T-helper 1 cell (primary cell): ENCODE results near the gene ACIN1.

ENCODE experiments used
- DNase-seq, 5 donors: peaks; one replicate each; pipeline ENCODE4 v3.0.0-alpha.2; 2012 to 2020

The ACIN1 gene

DNA sequence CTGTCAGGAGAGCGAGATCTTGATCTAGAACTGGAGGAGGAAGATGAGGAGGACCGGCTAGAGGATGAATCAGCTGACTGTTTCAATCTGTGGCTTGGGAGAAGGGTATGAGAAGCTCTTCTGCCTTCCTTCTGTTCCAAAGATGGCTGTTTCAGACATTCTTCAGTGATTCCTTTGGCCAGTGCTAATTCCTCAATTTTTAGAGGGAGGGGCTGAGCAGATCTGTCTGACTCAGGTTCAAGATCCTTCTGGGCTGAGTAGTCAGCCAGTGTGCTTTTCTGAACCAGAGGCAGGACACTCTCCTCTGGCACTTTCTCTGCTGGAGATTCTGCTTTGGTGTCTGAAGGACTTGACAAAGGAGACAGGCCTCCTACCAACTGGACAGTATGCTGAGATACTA lies 15.2 kb downstream of the ACIN1 start:
- no peak for DNase-seq

DNA sequence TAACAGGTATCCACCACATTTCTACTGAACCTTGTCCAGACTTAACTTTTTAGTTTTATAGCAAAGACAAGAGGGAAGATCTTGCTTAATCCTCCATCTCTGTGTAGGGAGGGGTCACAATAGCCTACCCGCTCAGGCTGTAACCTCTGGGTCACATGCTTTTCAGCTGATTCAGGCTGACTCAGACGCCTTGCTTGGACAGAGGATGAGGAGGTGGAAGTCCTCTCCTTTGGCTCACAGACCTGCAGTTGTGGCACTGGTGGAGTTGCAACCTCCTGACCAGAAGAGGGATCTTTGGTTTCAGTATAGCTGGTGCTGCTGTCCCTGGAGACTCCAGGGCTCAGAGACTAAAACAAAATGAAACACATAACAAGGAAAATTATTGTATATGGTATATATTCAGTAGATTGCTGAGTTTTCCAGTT lies 16.2 kb downstream of the ACIN1 start:
- DNase-seq: no peak

DNA sequence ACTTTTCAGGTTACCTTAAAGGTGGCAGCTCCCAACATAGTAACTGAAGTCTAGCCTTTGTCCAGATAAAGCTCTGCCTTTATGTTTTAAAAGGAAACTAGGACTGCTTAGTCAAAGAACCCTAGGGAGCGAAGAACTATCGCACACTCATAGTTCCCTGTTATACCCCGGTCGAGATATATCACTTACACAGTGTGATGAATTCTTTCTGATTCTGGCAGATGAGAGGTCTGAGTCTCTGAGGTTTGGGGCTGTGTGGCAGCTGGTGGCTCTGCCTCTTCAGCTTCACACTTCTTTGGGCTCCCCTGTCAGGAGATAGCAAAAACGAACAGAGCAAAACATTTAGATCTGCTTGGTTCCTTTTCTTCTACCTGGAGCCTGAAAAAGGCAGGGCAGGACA lies 17.0 kb downstream of the ACIN1 start:
- DNase-seq: no peak

DNA sequence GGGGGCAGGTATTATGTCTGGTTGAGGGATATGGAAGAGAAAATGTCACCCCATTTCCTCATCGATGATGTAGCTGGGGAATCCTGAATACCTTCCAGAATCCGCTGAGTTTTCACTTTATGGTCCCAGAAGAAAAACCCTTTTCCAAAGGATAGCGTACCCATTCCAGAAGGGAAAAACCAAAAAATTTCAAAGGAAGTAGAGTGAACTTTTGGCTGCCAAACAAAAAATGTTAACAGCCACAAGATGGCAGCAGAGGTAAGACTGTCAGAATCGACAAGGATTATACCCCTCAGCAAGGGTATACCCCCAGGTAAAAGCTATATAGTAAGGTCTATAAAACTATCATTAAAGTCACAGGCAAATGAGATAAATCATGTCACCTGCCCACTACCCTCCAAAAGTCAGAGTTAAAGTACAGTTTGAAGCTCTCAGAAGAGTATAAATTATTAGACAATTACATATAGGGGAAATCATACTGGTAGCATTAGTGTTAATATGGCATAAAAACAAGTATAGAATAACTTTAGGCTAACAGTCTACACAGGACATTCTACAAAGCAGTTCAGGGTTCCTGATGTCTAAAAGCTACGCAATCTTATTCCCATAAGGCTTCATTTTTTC lies 18.0 kb downstream of the ACIN1 start:
- no peak for DNase-seq

DNA sequence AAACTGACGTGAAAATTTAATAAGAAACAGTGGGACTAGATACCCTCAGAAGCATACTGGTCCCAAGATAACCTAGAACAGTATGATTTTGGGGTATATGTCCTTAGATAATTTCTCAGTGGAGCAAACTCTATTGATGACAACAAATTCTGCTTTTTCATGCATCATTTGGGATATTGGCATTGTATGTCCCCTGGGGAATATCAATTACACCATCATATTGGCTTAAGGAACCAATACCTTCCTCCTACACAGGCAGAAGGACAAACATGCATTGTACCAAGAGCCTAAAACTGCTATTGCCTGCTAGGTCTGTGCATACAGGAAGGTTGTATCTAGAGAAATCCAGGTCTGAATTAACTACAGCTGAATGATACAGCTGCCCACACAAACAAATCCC lies 20.0 kb downstream of the ACIN1 start:
- no peak for DNase-seq

DNA sequence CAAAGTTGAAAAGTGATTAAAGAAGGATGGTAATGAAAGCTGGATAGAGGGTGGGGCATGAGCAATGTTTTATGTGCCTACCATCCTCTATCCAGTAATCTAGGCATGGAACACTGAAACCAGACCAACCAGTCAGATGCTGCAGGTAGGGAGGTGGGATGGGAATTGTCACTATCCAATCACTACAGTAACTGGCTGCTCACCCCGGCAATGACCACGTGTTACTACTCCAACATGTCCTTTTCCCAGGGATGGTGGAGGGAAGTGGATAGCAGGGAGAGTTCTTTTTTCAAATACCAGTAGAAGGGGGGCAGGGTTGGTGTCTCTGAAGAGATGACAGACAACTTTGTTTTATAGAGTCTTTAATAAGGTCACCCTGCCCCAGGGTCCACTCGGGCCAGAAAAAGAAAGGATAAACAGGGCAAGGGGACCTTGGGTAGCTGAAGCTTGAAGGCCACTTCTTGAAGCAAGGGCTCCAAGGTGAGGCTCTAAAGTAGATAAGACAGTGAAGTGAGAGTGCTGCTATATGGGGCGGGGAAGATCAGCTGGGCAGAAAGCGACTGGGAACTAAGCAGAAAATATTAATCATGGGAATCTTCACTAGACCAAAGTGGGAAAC lies 22.9 kb downstream of the ACIN1 start:
- no peak for DNase-seq

DNA sequence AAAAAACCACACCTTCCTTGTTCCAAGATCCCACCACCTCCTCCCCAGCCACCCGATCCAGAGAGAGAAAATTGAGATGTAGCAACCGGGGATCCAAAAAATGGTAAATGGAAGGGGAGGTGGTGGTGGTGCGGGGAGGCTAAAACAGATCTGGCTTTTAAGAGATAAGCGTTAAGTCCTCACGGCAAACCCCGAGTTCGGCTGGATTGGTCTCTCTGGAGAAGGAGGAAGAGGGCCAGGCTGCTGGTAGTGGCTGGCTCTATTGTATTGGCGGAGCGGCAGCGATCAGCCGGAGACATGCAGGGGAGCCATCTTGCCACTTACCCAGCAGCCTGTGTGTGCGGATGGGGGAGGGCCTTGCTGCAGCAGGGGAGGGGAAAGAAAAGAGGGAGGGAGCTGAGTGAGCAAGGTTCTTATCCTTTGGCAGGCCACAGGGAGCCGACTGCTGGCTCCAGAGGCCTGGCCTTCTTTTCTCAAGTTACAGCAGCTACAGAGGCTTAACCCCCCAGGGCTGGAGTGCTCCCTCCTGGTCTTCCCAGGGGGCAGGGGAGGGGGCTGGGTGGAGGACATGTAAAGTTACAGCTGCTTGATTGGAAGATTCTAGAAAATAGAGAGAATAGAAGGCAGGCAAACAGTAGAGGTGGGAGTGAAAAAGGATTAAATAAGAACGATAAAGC lies 23.6 kb downstream of the ACIN1 start:
- peak; percentile 58 to 79 (median 69) for DNase-seq

DNA sequence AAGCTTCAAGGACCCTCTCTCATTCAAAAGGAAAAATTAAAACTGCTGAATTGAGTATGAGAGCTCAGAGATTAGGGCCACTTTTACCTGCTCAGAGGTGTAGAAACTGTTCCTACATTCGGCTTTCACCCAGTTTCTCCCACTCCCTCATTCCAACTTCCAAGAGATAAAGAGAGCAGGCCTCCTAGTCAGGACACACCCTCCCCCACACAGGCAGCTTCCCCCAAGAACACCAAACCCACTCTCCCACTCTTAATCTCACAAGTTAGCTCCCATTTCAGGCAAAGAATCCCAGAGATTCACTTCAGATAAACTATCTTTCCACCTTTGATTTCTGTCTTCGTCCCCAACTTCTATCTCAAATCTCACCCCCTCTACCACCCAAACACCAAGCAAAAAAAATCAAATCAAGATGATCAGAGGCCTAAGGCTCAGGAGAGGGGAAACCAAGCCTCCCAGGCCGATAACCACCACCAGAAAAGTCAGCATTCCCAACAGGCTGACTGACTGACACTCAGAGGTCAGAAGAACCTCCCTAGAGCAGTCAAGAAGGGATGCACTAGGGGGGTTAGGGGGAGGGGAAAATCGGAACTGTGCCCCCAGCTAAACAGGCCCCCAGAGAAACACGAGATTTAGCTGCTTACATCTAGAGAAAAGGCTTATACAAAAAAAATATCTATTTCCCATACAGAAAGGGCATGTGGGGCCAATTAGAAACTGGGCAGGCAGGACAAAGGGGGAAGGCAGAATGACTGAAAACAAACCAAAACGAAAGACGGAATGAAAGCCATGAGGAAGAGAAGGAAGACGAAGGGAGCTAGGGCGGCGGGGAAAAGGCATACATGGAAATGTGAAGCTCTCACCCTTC lies 24.4 kb downstream of the ACIN1 start:
- DNase-seq: no peak

DNA sequence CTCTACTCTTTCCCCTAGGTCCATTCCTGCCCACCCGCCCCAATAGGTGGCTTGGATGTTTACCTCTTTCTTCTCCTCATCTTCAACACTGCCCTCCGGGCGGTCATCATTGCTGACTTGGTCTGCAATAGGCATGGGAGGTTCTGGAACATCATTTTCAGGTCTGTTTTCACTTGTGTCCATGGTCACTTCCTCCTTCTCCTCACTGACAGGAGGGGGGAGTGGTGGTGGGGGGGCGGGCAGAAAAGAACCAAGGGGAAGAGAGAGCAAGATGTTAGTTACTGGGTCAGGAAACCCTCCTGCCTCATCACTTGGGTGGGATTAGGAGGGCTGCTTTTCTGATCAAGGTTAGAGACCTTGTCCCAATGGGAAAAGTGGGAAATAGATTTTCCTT lies 25.5 kb downstream of the ACIN1 start:
- DNase-seq: no peak

DNA sequence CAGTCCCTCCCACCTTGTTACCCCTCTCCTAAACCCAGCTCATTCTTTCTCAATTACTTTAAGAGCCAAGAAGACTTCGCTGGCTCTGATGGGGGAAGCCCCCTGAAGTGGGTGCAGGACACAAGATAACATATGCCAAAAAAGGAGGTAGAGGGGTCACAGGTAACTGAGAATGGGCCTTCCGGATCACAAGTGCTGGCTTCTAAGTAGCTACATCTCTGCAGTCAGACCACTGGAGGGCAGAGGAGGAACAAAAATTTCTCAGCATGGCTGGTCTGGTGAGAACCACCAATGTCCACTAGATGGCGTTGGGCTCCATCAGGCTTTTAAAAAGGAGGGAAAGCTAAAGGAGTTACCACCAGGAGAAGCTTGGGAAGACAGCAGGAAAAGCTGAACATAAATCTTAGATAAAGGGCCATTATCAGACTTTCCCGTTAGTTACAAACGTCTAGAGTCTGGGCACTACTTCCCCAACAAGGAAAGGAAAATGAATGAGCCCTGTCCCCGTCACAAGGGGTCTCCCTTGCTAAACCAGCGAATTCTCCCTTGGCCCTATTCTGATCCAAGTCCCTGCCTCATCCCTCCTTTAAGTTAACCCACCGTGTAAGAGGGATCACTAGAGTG lies 26.0 kb downstream of the ACIN1 start:
- DNase-seq: peak in 4 of 5 donors; percentile 51 to 79 (median 68)

DNA sequence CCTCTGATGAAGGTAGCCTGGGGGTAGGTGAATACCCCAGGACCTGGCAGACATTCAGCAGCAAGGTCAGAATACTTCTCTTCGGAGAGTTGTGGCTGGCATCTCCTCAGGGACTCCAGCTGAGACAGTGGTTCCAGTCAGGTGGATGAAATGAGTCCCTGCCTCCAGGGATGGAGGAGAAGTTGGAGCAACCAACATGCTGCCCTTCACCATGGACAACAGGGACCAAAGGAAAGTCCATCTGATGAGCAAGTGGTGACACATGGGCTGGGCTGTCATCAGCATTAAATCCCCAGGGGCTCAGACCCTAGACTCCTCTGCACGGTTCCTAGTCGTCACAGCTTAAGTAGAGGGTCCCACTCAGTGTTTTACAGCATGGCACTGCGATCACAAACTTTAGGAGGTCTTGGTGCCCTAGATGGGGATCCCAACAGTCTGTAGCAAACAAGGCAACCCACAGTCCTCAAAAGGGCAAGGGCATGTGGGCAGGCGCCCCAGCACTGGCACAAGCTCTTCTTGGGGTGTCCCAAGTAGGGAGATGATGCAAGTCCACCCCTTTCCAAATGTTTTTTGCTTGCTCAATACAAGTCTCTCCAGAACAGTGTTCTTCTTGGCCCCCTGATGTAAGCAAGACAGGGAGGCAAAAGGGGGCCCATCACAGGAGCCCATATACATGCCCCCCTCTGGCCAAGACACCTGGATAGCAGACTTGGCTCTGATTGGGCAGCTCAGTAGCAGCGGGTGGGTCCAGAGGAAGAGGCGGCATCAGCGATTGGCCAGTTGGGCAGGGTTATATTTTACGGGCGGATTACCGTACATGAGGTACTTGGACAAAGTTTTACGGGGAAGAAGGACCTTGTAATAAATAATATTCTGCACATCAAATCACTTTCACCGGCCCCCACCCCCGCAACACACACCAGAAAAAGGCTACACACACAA lies 26.8 kb downstream of the ACIN1 start:
- no peak for DNase-seq

DNA sequence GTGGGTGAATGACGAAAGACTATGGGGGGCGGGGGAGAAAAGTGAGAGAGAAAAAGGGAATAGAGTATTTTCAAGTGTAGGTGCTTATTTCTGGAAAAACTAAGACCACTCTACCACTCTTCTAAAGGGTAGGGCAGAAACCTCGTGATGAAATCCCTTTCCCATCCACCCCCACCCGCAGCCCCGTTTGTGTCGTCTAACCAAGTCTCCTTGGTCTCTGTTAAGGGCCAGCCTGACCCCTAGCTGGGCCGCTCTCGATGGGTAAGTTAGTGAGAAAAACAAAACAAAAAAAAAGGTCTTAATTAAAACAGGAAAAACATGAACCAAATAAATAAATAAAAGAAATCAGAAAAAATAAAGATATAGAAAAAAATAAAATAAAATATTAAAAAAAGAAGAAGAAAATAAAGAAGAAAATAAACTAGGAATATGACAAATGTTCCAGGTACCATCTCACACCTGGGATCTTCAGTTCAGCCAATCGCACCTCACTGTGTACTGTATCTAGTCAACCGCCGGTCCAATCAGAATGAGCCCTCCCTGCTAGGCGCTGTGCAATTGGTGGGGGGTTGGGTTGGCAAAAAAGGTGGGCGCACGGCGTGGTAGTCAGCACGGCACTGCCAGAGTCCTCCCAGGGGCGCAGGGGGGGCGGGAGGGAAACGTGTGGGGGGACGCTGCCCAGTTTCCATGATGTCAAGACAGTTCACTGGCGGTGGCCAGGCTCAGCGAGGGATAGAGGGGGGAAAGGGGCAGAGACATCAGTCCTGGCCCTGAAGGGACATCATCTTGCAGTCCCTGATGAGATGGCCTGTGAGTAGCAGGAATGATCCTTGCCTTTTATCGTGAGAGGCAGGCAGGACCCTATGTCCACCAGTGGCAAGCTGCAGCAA lies 27.8 kb downstream of the ACIN1 start:
- no peak for DNase-seq

DNA sequence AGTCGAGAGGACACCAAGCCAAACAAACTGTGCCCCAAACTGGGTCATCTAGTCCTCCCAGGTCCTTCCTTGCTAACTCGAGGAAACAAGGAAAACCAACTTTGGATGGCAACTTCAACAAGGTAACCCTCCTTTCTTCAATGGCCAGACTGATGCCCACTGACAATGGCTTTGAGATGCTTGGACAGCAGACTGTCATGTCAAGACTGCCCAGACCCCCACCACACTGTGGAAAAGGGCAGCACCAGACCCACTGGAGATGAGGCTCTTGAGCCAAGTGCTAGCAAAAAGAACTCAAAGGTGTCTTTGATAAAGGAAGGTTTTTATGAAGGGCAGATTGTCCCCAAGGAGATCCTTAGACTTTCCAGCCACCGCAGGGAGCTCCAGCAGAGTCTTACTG lies 28.6 kb downstream of the ACIN1 start:
- no peak for DNase-seq

DNA sequence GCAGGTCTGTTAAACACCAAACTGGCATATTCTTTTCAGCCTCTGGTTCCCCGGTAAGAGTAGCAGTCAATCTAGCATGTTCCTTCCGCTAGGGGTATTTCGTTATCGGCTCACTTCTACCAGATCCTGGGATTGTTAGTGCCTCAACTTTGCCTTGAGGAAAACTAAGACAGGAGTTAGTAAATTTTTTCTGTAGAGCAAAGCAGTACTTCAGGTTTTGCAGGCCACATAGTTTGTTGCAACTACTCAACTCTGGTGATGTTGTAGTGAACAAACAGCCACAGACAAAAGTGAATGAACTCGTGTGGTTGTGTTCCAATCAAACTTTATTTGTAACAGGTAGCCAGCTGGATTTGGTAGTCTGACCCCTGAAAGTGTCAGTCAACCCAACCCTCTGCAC lies 31.3 kb downstream of the ACIN1 start:
- DNase-seq: no peak

DNA sequence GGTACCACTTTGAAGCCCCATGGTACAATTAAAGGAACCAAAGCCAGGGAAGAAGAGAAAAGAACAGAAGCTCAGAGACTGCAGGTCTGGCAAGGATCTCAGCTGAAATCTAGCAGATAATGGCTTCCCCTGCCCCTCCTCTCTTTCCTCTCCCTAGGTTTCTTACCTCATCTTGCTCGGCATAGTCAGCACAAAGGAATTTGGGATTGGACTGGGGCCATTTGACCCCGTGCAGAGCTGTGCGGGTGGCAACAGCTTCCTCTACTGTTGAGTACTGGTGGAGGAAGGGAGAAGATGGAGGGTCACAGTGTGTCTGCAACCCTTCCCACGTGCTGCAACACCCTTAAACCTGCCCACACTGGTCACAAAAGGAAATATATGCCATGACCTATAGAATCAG lies 32.9 kb downstream of the ACIN1 start:
- DNase-seq: no peak

DNA sequence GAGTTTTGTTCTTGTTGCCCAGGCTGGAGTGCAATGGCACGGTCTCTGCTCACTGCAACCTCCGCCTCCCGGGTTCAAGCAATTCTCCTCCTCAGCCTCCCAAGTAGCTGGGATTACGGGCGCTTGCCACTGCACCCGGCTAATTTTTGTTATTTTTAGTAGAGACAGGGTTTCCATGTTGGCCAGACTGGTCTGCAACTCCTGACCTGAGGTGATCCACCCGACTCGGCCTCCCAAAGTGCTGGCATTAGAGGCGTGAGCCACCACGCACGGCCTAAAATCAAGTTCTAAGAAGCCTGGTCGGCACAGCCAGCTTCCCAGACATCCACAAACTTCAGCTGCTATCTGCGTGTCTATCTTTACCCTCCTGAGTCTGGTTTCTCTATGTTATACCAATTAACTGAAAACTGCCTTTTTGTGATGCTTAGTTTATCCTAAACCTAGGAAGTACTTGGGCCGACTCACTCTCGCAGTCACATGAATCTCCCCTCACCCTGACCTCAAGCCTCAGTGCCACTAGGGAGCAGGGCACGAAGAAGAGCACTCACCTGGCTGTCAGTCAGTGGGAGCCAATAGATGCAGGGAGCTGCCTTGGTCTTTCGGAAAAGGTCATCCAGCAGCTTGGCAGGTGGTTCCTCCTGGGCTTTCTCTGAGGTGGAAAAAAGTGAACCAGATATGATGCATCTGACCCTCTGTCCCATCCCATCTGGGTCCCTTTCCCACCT lies 34.2 kb downstream of the ACIN1 start:
- DNase-seq: no peak

DNA sequence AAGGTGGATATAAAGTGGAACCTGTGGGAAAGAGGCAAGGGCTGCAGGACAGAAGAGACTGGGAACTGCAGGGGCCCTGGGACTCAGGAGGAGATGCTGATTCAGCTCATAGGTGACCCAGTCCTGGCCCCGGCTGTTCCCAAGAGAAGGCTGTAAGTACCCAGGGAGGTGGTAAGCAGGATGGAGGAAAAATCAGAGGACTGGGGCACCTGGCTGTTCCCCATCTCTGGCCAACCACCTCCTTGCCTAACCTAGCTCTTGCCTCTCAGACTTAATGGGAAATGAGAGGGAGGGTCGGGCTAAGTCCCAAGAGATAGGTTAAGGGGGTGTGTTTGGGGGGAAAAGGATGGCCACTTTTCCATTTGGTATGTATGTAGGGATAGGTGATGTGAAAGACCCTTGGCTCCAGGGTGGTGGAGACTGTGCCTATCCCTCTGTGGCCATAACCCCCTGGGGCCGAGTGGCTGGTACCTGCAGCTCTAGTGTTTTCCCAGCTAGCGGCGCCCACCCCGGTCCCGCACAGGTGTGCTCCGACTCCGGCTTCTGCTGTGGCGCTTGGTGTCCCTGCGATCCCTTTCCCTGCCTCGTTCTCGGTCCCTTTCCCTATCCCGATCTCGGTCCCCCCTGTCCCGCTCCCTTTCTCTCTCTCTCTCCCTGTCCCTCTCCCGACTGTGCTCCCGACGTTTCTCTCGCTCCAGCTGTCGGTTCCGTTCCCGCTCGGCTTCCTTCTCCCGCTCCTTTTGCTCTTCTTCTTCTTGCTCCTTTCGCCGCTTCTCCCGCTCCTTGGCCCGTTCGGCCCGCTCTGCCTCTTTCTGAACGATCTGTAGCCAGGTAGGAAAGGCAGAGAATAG lies 36.1 kb downstream of the ACIN1 start:
- DNase-seq: no peak

DNA sequence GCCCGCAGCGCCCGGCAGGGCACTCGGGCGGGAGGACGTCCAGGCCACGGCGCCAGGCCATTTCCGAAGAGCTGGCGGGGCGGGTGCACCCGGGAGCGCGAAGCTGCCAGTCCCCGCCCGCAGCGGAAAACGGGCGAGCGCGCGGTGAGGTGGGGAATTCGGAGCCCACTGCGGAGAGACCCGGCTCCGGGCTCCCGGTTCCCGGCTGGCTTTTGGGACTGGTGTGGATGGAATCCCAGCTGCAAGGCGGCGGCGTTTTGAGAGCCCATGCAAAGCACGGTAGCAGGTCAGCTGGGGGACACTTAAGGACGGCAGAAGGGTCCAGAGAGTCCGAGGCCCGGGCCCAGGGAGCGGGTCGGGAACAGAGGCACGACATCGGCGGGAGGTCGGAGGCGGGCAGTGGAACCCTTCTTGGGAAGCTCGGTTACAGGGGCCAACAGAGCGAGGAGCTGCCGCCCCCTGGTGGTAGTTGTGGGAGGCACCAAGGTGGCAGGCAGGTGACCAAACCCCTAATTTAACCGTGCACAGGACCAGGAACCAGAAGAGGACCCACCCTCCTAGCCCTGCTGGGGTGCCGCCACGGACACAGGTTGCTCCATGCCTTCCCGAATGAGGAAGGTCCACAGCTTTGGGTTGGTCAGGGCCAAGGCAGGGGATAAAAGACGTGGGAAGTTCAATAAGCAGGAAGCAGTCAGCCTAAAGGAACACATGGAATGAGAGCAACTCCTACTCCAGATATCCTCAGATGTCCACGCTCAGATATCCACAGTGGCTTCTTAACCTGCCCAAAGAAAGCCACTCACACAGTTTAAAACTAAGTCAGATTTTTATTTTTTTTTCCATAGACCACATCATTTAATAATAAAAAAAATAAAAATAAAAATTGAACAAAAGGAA lies 36.9 kb downstream of the ACIN1 start:
- DNase-seq: peak; percentile 69 to 86 (median 79)
